Astrocyte of the cerebellum (primary cell): ENCODE data around the gene IRAK4.
A peak's percentile ranks its signal among the peaks of the same experiment; 100 is the strongest.
"Not testable (repeated sequence)": the region's sequence is repeated elsewhere in the genome, so short reads cannot be mapped to it uniquely, and the experiment has no call there.

Experiments
- DNase-seq: peaks from one replicate; pipeline ENCODE4 v3.0.0-alpha.2; 2011; ENCODE audit warnings: low read depth
- H3K4me3 ChIP-seq: 2 replicates; pipeline ENCODE4 v1.5.1; 2011; ENCODE audit warnings: mild to moderate bottlenecking, low read depth, low read length, moderate library complexity
- CTCF ChIP-seq: IDR thresholded peaks from 2 replicates; pipeline ENCODE4 v1.5.1; 2012; ENCODE audit warnings: low read length, low read depth, moderate library complexity, mild to moderate bottlenecking; ENCODE audit errors: missing control alignments
- in situ Hi-C: cut with HindIII; loops from 2 replicates; pipeline ENCODE4 v1.10.0; 2017; ENCODE audit warnings: low sequenced_read_pairs

Gene IRAK4

GRCh38 chr12:43749016-43749415, 9.7 kb upstream of the IRAK4 start:
- in situ Hi-C loops = no loop called here
- DNase-seq = no peak
- no peak for TF ChIP-seq CTCF
- no peak overlapping the region for H3K4me3 ChIP-seq

GRCh38 chr12:43750814-43751213, 7.9 kb upstream of the IRAK4 start:
- DNase-seq = no peak
- no peak for TF ChIP-seq CTCF
- H3K4me3 ChIP-seq = no peak overlapping the region
- in situ Hi-C loops = no loop called here

GRCh38 chr12:43751360-43751759, 7.4 kb upstream of the IRAK4 start:
- in situ Hi-C loops, DNase-seq, H3K4me3 ChIP-seq: not testable (repeated sequence)

GRCh38 chr12:43754015-43754414, 4.7 kb upstream of the IRAK4 start:
- no peak for TF ChIP-seq CTCF
- H3K4me3 ChIP-seq = no peak overlapping the region
- in situ Hi-C loops = no loop called here
- DNase-seq = no peak

GRCh38 chr12:43758247-43758727, 464 bp upstream of the IRAK4 start:
- in situ Hi-C loops = no loop called here
- no peak for DNase-seq
- H3K4me3 ChIP-seq = peak overlapping the region; percentile 72
- TF ChIP-seq CTCF = no peak

- in situ Hi-C loops = no loop called here
- no peak for TF ChIP-seq CTCF
- no peak for DNase-seq
- no peak overlapping the region for H3K4me3 ChIP-seq
These were observed 1.6 kb downstream of the IRAK4 start for GRCh38 chr12:43760396-43760795.

GRCh38 chr12:43761500-43761899, 2.7 kb downstream of the IRAK4 start:
- no peak for TF ChIP-seq CTCF
- no peak for DNase-seq
- in situ Hi-C loops = no loop called here
- no peak overlapping the region for H3K4me3 ChIP-seq
